ENCODE results near the gene PTPRK.

Gene PTPRK

GRCh38 chr6:128520436-128521281 is at the start of gene PTPRK:
PTPRK (minus strand) TSS chr6:128520599; CDS start chr6:128520358, 241 bp downstream.
- DNase-seq = peak; percentile 92

- no peak for DNase-seq
Observed at GRCh38 chr6:128567029-128567428, 46.6 kb upstream of the PTPRK start.

GRCh38 chr6:128560966-128561365 is 40.6 kb upstream of the PTPRK start:
- no peak for DNase-seq

GRCh38 chr6:128558924-128559323 is 38.5 kb upstream of the PTPRK start:
- DNase-seq = no peak

- no peak for DNase-seq
Observed at GRCh38 chr6:128558021-128558420, 37.6 kb upstream of the PTPRK start.

GRCh38 chr6:128557081-128557480 is 36.7 kb upstream of the PTPRK start:
- no peak for DNase-seq

GRCh38 chr6:128554302-128554701 is 33.9 kb upstream of the PTPRK start:
- no peak for DNase-seq

- no peak for DNase-seq
Observed at GRCh38 chr6:128541261-128541660, 20.9 kb upstream of the PTPRK start.

GRCh38 chr6:128538763-128539162 is 18.4 kb upstream of the PTPRK start:
- no peak for DNase-seq

GRCh38 chr6:128532827-128533226 is 12.4 kb upstream of the PTPRK start:
- DNase-seq = no peak

GRCh38 chr6:128532136-128532535 is 11.7 kb upstream of the PTPRK start:
- no peak for DNase-seq

GRCh38 chr6:128531696-128532095 is 11.3 kb upstream of the PTPRK start:
- DNase-seq = no peak

GRCh38 chr6:128528241-128528640 is 7.8 kb upstream of the PTPRK start:
- DNase-seq = no peak

GRCh38 chr6:128527375-128527774 is 7.0 kb upstream of the PTPRK start:
- no peak for DNase-seq

- no peak for DNase-seq
Observed at GRCh38 chr6:128526152-128526914, 5.9 kb upstream of the PTPRK start.

GRCh38 chr6:128525406-128525805 is 5.0 kb upstream of the PTPRK start:
- no peak for DNase-seq

- no peak for DNase-seq
Observed at GRCh38 chr6:128521282-128521632, 858 bp upstream of the PTPRK start.

- DNase-seq = peak; percentile 55
Observed at GRCh38 chr6:128519931-128520435, 416 bp downstream of the PTPRK start.

- peak; percentile 28 for DNase-seq
Observed at GRCh38 chr6:128519132-128519930, 1.1 kb downstream of the PTPRK start.

- DNase-seq = no peak
Observed at GRCh38 chr6:128518434-128519131, 1.8 kb downstream of the PTPRK start.

GRCh38 chr6:128517124-128517523 is 3.3 kb downstream of the PTPRK start:
- no peak for DNase-seq

- no peak for DNase-seq
Observed at GRCh38 chr6:128516514-128516898, 3.9 kb downstream of the PTPRK start.

All from activated CD8-positive, alpha-beta memory T cell treated with anti-CD3 and anti-CD28 coated beads, Interleukin-2, amount 50 U/mL, for 4 hours (primary cell).